Osteocyte (in vitro differentiated cells): ENCODE data around the gene MAP3K2. TPM values are rescaled to one million over a fixed set of nuclear protein-coding genes. Genes with fewer than 3 reads are reported as not detected.

Experiments
- DNase-seq: peaks from one replicate; pipeline ENCODE4 v3.0.0; 2021; ENCODE audit warnings: mixed read lengths; ENCODE audit not compliant: unreplicated experiment; ENCODE audit errors: extremely low spot score
- H3K27ac Mint-ChIP-seq: one replicate; pipeline ENCODE4 v1.8.0; 2021; ENCODE audit warnings: mild to moderate bottlenecking, mixed read lengths; ENCODE audit not compliant: unreplicated experiment
- H3K27me3 Mint-ChIP-seq: one replicate; pipeline ENCODE4 v1.8.0; 2021; ENCODE audit warnings: mixed read lengths; ENCODE audit not compliant: unreplicated experiment
- H3K36me3 Mint-ChIP-seq: one replicate; pipeline ENCODE4 v1.8.0; 2021; ENCODE audit warnings: mixed read lengths; ENCODE audit not compliant: unreplicated experiment
- H3K4me1 Mint-ChIP-seq: one replicate; pipeline ENCODE4 v1.8.0; 2021; ENCODE audit warnings: mixed read lengths; ENCODE audit not compliant: unreplicated experiment
- H3K4me3 Mint-ChIP-seq: one replicate; pipeline ENCODE4 v1.8.0; 2021; ENCODE audit warnings: mild to moderate bottlenecking, moderate library complexity, mixed read lengths; ENCODE audit not compliant: unreplicated experiment
- H3K9me3 Mint-ChIP-seq: one replicate; pipeline ENCODE4 v1.8.0; 2021; ENCODE audit warnings: mixed read lengths; ENCODE audit not compliant: unreplicated experiment
- CTCF ChIP-seq: fragments of 200-600 bp; sonication (generic); IDR thresholded peaks from 2 replicates; pipeline ENCODE4 v1.5.0; 2021; ENCODE audit warnings: antibody characterized with exemption, mild to moderate bottlenecking, moderate library complexity
- total RNA-seq: library from RNA; stranded (reverse); gene quantifications from 2 replicates; pipeline ENCODE4 v1.2.1, GENCODE V29; 2021

Gene MAP3K2
- total RNA-seq, 1 donor from 2014 or later, result 60.9 TPM

DNA sequence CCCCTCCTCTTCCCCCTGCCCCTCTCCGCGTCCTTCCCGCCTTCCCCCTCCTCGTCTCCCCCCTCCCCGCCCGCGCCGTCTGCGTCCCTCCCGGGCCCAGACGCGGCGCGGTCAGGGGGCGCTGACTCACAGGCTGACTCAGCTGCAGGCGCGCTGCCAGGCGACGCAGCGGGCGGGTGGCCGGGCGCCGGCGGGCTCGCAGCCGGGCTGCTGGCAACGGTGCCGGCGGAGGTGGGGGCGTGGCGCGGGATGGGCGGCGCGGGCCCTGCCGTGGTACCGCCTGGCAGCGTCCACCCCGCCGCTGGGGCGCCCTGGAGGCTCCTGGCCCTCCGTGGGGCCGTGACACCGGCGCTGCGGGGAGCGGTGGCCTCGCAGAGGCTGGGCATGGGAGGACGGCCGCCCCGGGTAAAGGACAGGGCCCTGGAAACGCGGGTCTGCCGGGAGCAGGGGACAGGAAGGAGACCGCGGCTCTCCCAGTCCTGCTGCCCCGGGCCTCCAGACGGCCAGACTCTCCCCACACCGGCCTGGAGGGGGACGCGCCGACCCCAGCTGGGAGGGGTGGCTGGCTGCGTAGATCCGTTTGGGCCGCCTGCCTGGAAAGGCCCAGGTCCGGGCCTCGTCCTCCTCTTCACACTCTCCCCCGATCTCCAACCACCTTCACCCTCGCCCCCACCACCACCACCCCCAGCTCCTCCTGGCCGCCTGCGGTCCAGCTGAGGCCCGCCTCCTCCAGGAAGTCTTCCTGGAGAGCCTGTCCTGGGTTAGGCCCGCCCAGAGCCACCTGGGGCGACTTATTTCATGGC lies 20.4 kb upstream of the MAP3K2 start:
- no peaks in the 10 kb centered on the region for H3K27me3 Mint-ChIP-seq
- H3K4me1 Mint-ChIP-seq, result peaks cover 78% of the 10 kb centered on the region
- peak; percentile 99 for DNase-seq
- peak overlapping the region; percentile 90 for H3K27ac Mint-ChIP-seq
- peak overlapping the region; percentile 38 for H3K4me3 Mint-ChIP-seq
- no peaks in the 10 kb centered on the region for H3K36me3 Mint-ChIP-seq
- TF ChIP-seq CTCF, result no peak
- H3K9me3 Mint-ChIP-seq, result peaks cover 9% of the 10 kb centered on the region

- no peak for TF ChIP-seq CTCF
- no peaks in the 10 kb centered on the region for H3K36me3 Mint-ChIP-seq
- H3K4me1 Mint-ChIP-seq, result peaks cover 79% of the 10 kb centered on the region
- no peak for DNase-seq
- H3K4me3 Mint-ChIP-seq, result no peak overlapping the region
- H3K27ac Mint-ChIP-seq, result peak overlapping the region; percentile 75
- H3K27me3 Mint-ChIP-seq, result no peaks in the 10 kb centered on the region
- peaks cover 3% of the 10 kb centered on the region for H3K9me3 Mint-ChIP-seq
Measured at GRCh38 chr2:127407661-127408003, 19.9 kb upstream of the MAP3K2 start.

- peak overlapping the region; percentile 75 for H3K27ac Mint-ChIP-seq
- peaks cover 78% of the 10 kb centered on the region for H3K4me1 Mint-ChIP-seq
- no peak overlapping the region for H3K4me3 Mint-ChIP-seq
- H3K9me3 Mint-ChIP-seq, result no peaks in the 10 kb centered on the region
- H3K27me3 Mint-ChIP-seq, result no peaks in the 10 kb centered on the region
- no peaks in the 10 kb centered on the region for H3K36me3 Mint-ChIP-seq
- DNase-seq, result no peak
- no peak for TF ChIP-seq CTCF
Measured at GRCh38 chr2:127407091-127407490, 19.3 kb upstream of the MAP3K2 start.

GRCh38 chr2:127406454-127406853 lies 18.7 kb upstream of the MAP3K2 start:
- Mint-ChIP-seq H3K27ac (peak overlapping the region; percentile 81), H3K4me1 (peaks cover 76% of the 10 kb centered on the region), H3K4me3 (no peak overlapping the region), H3K36me3 (no peaks in the 10 kb centered on the region), H3K27me3 (no peaks in the 10 kb centered on the region), H3K9me3 (no peaks in the 10 kb centered on the region)
- no peak for TF ChIP-seq CTCF
- peak; percentile 30 for DNase-seq

GRCh38 chr2:127405255-127405610 lies 17.5 kb upstream of the MAP3K2 start:
- Mint-ChIP-seq H3K27ac (peak overlapping the region; percentile 81), H3K27me3 (no peaks in the 10 kb centered on the region), H3K4me1 (peaks cover 74% of the 10 kb centered on the region), H3K4me3 (no peak overlapping the region), H3K9me3 (no peaks in the 10 kb centered on the region), H3K36me3 (no peaks in the 10 kb centered on the region)
- peak; percentile 17 for DNase-seq
- no peak for TF ChIP-seq CTCF
